22Rv1 (cell line): ENCODE measurements around the gene CHD1.

Source experiments
- H3K27ac ChIP-seq: fragments of 450-650 bp; 2 replicates; pipeline ENCODE4 v1.5.1; 2017
- CTCF ChIP-seq: fragments of 450-650 bp; IDR thresholded peaks from 2 replicates; pipeline ENCODE4 v1.5.1; 2017; ENCODE audit warnings: mild to moderate bottlenecking
- ZFX ChIP-seq: fragments of 450-650 bp; IDR thresholded peaks from 2 replicates; pipeline ENCODE4 v1.6.1; 2017; ENCODE audit warnings: antibody characterized with exemption, borderline replicate concordance

The CHD1 gene

GRCh38 chr5:98934546-98934945 is 5.7 kb upstream of the CHD1 start:
- TF ChIP-seq ZFX (no peak), CTCF (no peak)
- no peak overlapping the region for H3K27ac ChIP-seq

DNA sequence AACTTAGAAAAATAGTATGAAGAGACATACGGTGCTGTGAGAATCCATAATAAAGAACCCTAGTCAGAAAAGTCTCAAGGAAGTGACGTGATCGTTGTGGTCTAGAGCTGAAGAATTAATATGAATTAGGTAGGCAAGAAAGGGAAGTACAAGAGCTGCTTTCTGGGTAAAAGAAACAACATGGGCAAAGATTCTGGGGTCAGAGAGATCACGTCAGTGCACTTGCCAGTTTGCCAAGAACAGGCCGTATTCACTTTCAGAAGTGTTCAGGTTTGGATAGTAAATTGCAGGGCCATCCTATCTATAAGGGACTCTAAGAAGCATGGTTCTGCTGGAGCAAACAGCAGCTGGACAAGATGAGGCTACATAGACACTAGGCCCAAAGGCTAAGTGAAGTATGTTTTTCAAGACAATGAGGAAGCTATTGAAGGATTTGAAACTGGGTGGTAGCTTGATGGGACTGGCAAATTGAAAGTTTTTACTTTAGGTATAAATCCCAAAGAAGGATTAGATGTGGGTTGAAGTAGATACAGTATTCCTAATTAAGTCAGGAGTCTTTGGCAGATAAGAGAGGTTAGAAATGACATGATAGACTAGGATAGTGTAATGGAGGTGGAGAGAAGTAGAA is 4.8 kb upstream of the CHD1 start:
- H3K27ac ChIP-seq = no peak overlapping the region
- TF ChIP-seq ZFX (no peak), CTCF (no peak)

- no peak overlapping the region for H3K27ac ChIP-seq
Measured at GRCh38 chr5:98930972-98931762, 2.4 kb upstream of the CHD1 start.

GRCh38 chr5:98929710-98930298 is 997 bp upstream of the CHD1 start:
- TF ChIP-seq ZFX (no peak), CTCF (no peak)
- peak overlapping the region; percentile 98 for H3K27ac ChIP-seq

More at GRCh38 chr5:98930972-98931762, 2.4 kb upstream of the CHD1 start:
- TF ChIP-seq CTCF (no peak), ZFX (no peak)

GRCh38 chr5:98927989-98928872 is 576 bp downstream of the CHD1 start:
- H3K27ac ChIP-seq = peak overlapping the region; percentile 98
- TF ChIP-seq ZFX (no peak), CTCF (no peak)

DNA sequence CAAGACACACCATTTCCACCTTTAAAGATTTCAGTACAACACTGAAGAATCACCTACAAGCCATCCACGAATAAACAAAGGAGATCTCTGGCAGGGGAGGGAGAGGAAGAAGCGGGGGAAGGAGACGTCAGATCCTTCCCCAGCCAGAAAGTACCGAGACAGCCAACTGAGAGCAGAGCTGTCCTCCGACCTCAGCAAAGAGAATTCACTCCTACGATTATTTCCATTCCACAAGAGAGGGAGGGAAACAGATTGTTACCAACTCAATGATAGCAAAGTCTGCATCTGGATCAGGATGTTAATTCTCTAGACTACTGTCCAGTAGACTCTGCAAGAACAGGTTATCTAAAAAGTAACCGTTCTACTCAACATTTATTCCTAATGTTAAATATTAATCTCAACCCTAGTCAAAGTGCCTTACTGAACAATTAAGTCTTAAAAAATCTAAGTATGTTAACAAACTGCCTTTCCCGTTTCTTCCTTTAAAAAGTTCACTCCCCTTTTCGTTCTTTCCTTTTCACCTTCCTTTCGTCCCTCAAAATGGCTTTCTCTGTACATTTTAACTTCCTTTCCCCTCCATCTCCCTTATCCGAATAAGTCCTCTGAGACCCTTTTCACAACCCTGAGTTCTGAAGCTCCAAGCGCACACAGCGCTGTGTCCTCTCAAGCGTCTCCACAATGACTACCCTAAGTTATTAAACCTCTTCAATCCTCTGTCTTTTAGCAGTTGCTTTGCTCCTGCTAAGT is 1.4 kb downstream of the CHD1 start:
- H3K27ac ChIP-seq = peak overlapping the region; percentile 98
- TF ChIP-seq CTCF (no peak), ZFX (no peak)
